Measurements from ENCODE around the gene MANSC4.

The MANSC4 gene

DNA sequence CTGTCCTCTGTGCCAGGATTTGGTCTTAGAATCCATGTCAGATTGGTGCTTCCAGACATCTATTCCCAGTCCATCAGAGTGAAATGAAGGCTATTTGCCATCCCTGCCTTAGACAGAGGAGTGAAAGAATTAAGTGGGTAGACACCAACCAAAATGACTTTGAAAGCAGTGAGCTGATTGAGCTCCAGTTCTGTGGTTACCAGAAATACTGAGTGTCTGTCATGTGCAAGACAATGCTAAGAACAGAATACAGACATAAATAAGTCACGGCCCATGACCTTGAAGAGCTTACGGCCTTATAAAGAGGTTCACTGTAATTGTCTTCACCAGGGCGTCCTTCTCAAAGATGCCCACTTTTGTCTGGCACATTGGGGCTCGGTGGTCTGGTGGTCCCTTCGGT lies 21.6 kb upstream of the MANSC4 start:
- Histone ChIP-seq H3K4me1 (ENCODE audit: control insufficient read depth, insufficient read depth, low read length) (no peaks in the 10 kb centered on the region), H3K4me3 (ENCODE audit: low read length) (no peak overlapping the region), H3K27ac (ENCODE audit: low read length) (no peak overlapping the region)

DNA sequence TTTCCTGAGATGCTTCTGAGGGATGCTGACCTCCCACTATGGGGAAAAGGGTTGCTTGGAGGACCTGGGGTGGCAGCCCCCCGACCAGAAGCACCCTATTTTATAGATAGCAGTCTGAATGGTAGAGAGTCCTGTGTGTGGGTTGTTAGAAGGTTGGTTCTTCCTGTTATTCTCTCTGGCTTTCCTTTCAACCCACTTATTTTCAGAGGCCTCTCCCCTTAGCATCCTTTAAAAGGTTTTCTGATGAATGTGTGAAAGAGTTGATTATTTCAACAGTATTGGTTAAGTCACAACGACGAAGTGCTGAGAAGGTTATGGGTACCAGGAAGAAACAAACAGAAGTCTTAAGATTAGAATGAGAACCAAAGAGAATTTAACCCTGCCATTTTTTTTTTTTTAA lies 20.8 kb upstream of the MANSC4 start:
- Histone ChIP-seq H3K4me1 (ENCODE audit: control insufficient read depth, insufficient read depth, low read length) (no peaks in the 10 kb centered on the region), H3K36me3 (ENCODE audit: control insufficient read depth, insufficient read depth, low read length) (peaks cover 7% of the 10 kb centered on the region; the same call in 1 of the 2 replicates)
- no CpG with 5 or more reads among the region's 3 CpGs for WGBS (ENCODE audit: insufficient coverage, insufficient read length)

More for the DNA sequence above, 21.6 kb upstream of the MANSC4 start:
- Histone ChIP-seq H3K9me3 (ENCODE audit: control insufficient read depth, insufficient read depth, low read length) (no peaks in the 10 kb centered on the region), H3K27me3 (ENCODE audit: control insufficient read depth, insufficient read depth, low read length) (no peaks in the 10 kb centered on the region), H3K36me3 (ENCODE audit: control insufficient read depth, insufficient read depth, low read length) (peaks cover 7% of the 10 kb centered on the region; the same call in 1 of the 2 replicates)
- no peak for DNase-seq (ENCODE audit: low read depth, low spot score)
- no CpG with 5 or more reads among the region's 5 CpGs for WGBS (ENCODE audit: insufficient coverage, insufficient read length)

DNA sequence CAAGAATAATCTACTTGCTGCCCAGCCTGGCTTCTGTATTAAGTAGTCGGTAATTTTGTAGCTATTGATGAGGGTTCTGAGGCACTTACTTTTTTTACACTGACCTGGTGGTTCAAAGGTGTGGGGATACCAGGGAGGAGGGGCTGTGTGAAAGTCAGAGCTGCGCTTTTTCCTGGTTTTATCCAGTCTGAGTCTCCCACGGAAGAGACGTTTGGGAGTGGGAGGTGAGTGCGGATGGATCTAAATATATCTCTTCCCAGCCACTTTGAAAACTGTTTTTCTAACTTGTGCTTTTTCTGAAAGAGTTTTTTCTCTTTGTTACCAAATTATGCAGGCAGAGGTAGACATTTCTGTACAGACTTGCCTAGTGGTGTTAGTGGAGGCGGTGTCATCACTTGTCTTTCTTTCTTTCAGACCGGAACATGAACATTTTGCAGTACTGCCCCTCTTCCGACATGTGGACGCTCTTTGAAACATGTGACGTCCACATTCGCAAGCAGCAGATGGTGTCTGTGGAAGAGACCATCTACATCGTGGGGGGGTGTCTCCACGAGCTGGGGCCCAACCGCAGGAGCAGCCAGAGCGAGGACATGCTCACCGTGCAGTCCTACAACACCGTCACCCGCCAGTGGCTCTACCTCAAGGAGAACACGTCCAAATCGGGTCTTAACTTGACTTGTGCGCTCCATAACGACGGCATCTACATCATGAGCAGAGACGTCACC lies 17.4 kb upstream of the MANSC4 start:
- H3K36me3 ChIP-seq (ENCODE audit: control insufficient read depth, insufficient read depth, low read length): peaks cover 12% of the 10 kb centered on the region; the same call in 1 of the 2 replicates
- no peaks in the 10 kb centered on the region for H3K9me3 ChIP-seq (ENCODE audit: control insufficient read depth, insufficient read depth, low read length)
- H3K4me1 ChIP-seq (ENCODE audit: control insufficient read depth, insufficient read depth, low read length): no peaks in the 10 kb centered on the region
- DNase-seq (ENCODE audit: low read depth, low spot score): no peak
- no CpG with 5 or more reads among the region's 24 CpGs for WGBS (ENCODE audit: insufficient coverage, insufficient read length)
- no peak overlapping the region for H3K27ac ChIP-seq (ENCODE audit: low read length)
- no peaks in the 10 kb centered on the region for H3K27me3 ChIP-seq (ENCODE audit: control insufficient read depth, insufficient read depth, low read length)
- no peak overlapping the region for H3K4me3 ChIP-seq (ENCODE audit: low read length)

More for the DNA sequence above, 20.8 kb upstream of the MANSC4 start:
- Histone ChIP-seq H3K27me3 (ENCODE audit: control insufficient read depth, insufficient read depth, low read length) (no peaks in the 10 kb centered on the region), H3K4me3 (ENCODE audit: low read length) (no peak overlapping the region), H3K27ac (ENCODE audit: low read length) (no peak overlapping the region), H3K9me3 (ENCODE audit: control insufficient read depth, insufficient read depth, low read length) (no peaks in the 10 kb centered on the region)
- DNase-seq (ENCODE audit: low read depth, low spot score): no peak

DNA sequence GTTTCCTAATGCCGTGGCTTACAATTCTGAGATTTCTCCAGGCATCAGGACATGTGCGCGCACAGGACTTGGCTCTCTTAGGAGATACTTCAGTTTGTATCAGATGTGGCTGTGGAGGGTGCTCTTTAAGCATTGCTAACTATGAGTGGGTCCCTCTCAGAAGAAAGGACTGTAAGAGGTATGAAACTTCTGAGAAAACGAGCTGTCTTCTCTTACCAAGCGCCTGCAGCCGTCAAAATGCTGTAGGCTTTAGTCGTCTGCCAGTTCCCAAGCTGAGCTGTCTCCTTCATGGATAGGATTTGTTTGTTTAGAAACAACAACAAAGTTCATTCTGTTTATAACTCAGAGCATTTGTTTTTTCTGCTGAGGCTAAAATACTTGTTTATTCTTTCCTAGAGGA lies 16.1 kb upstream of the MANSC4 start:
- H3K27me3 ChIP-seq (ENCODE audit: control insufficient read depth, insufficient read depth, low read length): no peaks in the 10 kb centered on the region
- H3K36me3 ChIP-seq (ENCODE audit: control insufficient read depth, insufficient read depth, low read length): peaks cover 12% of the 10 kb centered on the region; the same call in 1 of the 2 replicates
- DNase-seq (ENCODE audit: low read depth, low spot score): no peak
- no peak overlapping the region for H3K27ac ChIP-seq (ENCODE audit: low read length)
- no peak overlapping the region for H3K4me3 ChIP-seq (ENCODE audit: low read length)
- H3K4me1 ChIP-seq (ENCODE audit: control insufficient read depth, insufficient read depth, low read length): no peaks in the 10 kb centered on the region
- WGBS (ENCODE audit: insufficient coverage, insufficient read length): no CpG with 5 or more reads among the region's 7 CpGs
- H3K9me3 ChIP-seq (ENCODE audit: control insufficient read depth, insufficient read depth, low read length): no peaks in the 10 kb centered on the region

DNA sequence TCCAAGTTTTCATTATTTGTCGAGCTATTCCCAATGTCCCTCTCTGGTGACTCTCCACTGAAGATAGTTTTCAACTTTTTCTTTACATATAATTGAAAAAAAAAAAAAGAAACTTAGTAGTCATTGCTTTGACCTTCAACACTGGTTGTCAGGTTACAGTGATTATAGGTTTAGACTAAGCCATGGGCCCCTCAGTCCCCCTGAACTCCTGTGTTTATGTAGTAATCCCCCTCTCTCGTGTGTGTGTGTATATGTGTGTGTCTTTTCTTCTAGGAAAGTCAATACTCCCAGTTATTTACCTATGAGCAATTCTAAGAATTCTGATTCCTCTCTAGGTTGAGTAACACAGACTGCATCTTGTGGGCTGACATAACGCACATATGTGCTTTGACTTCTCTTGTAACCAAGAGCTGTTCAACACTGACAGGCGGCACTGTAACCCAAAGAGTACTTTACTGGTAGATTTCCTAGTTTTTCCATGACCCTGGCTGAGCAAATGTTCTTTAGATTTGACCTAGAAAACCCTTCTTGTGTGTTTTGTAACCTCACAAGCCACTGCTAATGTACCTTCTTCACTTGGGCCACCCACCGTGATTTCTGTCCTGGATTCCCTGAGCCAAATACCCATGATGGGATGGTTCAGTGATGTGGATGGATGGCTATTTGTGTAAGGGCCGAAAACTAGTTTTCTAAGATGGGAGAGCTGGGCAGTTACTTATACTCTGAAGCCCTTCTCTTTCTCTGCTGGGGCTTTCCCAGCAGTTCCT lies 15.0 kb upstream of the MANSC4 start:
- Histone ChIP-seq H3K36me3 (ENCODE audit: control insufficient read depth, insufficient read depth, low read length) (peaks cover 12% of the 10 kb centered on the region; the same call in 1 of the 2 replicates), H3K27ac (ENCODE audit: low read length) (no peak overlapping the region), H3K9me3 (ENCODE audit: control insufficient read depth, insufficient read depth, low read length) (no peaks in the 10 kb centered on the region), H3K4me3 (ENCODE audit: low read length) (no peak overlapping the region), H3K4me1 (ENCODE audit: control insufficient read depth, insufficient read depth, low read length) (no peaks in the 10 kb centered on the region), H3K27me3 (ENCODE audit: control insufficient read depth, insufficient read depth, low read length) (no peaks in the 10 kb centered on the region)
- no peak for DNase-seq (ENCODE audit: low read depth, low spot score)
- no CpG with 5 or more reads among the region's 6 CpGs for WGBS (ENCODE audit: insufficient coverage, insufficient read length)

DNA sequence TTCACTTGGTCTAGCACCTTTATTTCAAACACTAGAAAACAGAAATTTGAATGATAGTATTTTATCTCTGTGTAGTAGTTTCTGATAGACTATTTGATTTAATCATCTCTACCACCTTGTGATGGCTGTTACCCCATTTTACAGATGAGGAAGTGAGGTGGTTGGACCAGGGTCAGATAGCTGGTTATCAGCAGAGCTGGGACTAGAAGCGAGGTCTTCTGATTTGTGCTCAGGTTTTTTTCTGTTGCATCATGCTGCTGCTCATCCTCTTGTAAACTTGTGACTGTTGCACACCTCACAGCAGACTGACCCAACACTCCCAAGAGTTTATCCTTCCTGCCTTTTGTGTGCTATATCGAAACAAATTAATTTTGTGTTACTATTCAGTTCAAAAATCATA lies 10.1 kb upstream of the MANSC4 start:
- H3K27me3 ChIP-seq (ENCODE audit: control insufficient read depth, insufficient read depth, low read length): no peaks in the 10 kb centered on the region
- no peaks in the 10 kb centered on the region for H3K9me3 ChIP-seq (ENCODE audit: control insufficient read depth, insufficient read depth, low read length)
- no peak overlapping the region for H3K4me3 ChIP-seq (ENCODE audit: low read length)
- no peaks in the 10 kb centered on the region for H3K4me1 ChIP-seq (ENCODE audit: control insufficient read depth, insufficient read depth, low read length)
- no CpG with 5 or more reads among the region's 2 CpGs for WGBS (ENCODE audit: insufficient coverage, insufficient read length)
- H3K36me3 ChIP-seq (ENCODE audit: control insufficient read depth, insufficient read depth, low read length): peaks cover 4% of the 10 kb centered on the region; the same call in 1 of the 2 replicates
- no peak overlapping the region for H3K27ac ChIP-seq (ENCODE audit: low read length)
- DNase-seq (ENCODE audit: low read depth, low spot score): no peak

DNA sequence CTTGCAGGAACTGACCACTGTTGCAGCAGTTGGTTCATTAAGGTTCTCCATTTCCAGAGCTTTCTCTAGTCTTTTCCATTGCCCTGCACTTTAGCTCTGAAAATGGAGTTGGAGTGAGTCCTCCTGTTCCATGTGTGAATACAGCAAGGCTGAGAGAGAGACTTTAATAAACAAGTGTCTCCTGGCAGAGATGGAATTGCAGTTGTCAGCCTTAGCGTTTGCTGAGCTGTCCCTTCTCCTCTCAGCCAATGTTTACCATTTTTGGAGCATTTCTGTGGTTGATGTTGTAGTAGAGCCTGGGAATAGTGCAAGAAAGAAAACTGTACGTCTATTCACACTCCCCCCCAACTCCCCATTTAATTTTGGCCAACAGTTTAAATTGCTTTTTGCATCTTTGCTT lies 7.5 kb upstream of the MANSC4 start:
- Histone ChIP-seq H3K27me3 (ENCODE audit: control insufficient read depth, insufficient read depth, low read length) (no peaks in the 10 kb centered on the region), H3K4me1 (ENCODE audit: control insufficient read depth, insufficient read depth, low read length) (no peaks in the 10 kb centered on the region), H3K36me3 (ENCODE audit: control insufficient read depth, insufficient read depth, low read length) (no peaks in the 10 kb centered on the region; the same call in 1 of the 2 replicates), H3K4me3 (ENCODE audit: low read length) (no peak overlapping the region), H3K27ac (ENCODE audit: low read length) (no peak overlapping the region), H3K9me3 (ENCODE audit: control insufficient read depth, insufficient read depth, low read length) (no peaks in the 10 kb centered on the region)
- DNase-seq (ENCODE audit: low read depth, low spot score): no peak
- no CpG with 5 or more reads among the region's 2 CpGs for WGBS (ENCODE audit: insufficient coverage, insufficient read length)

DNA sequence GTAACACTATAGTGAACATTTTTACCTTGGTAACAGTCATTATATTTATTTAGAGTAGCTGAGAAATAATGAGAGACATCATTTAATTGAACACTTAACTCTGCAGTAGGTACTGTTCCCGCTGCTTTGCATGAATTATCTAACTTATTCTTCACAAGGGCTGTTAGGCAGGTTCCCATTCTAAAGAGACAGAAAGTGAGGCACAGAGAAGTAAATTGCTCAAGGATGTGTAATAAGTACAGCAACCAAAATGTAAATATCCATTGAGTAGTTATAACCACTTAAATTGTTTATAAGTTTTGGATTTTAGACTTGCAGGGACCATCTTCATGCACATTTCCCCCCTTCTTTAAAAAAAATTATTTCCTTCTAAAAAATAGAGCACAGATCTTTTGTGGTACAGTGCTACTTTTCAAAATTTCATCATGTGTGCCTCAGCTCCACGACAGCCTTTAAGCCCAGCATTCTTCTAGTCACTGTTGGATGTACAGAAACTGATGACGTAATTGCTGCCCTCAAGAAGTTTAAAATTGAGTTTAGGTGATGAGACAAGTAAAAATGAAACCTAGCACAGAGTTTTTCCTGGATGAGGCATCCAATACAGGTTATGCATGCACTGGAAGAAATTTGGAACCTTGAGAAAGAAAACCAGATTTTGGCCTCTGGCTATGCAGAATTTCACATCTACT lies 6.0 kb upstream of the MANSC4 start:
- H3K9me3 ChIP-seq (ENCODE audit: control insufficient read depth, insufficient read depth, low read length): no peaks in the 10 kb centered on the region
- H3K4me3 ChIP-seq (ENCODE audit: low read length): no peak overlapping the region
- H3K27ac ChIP-seq (ENCODE audit: low read length): no peak overlapping the region
- H3K4me1 ChIP-seq (ENCODE audit: control insufficient read depth, insufficient read depth, low read length): no peaks in the 10 kb centered on the region; the same call in 1 of the 2 replicates
- no peak for DNase-seq (ENCODE audit: low read depth, low spot score)
- H3K36me3 ChIP-seq (ENCODE audit: control insufficient read depth, insufficient read depth, low read length): no peaks in the 10 kb centered on the region
- whole genome bisulfite sequencing (ENCODE audit: insufficient coverage, insufficient read length): no CpG with 5 or more reads among the region's 3 CpGs
- no peaks in the 10 kb centered on the region for H3K27me3 ChIP-seq (ENCODE audit: control insufficient read depth, insufficient read depth, low read length)

DNA sequence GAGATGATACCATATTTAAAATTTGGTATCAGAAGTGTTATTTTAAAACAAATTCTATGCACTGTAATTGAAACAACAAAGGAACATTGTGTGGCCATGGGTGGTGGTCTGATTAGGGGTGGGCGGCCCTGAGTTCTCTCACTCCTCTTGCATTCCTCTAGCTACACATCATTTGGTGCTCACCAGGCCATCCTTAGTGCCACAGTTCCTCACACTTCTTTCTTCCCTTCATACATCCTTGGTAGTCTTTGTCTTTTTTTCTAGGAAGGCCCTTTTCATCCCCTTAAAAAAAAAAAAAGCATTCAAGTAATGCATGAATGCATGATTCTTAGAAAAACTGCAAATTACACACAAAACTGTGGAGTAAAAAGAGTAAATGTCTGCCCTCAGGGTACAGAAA lies 2.4 kb upstream of the MANSC4 start:
- Histone ChIP-seq H3K9me3 (ENCODE audit: control insufficient read depth, insufficient read depth, low read length) (no peaks in the 10 kb centered on the region), H3K36me3 (ENCODE audit: control insufficient read depth, insufficient read depth, low read length) (no peaks in the 10 kb centered on the region), H3K4me1 (ENCODE audit: control insufficient read depth, insufficient read depth, low read length) (peaks cover 1% of the 10 kb centered on the region; the same call in 1 of the 2 replicates), H3K27me3 (ENCODE audit: control insufficient read depth, insufficient read depth, low read length) (no peaks in the 10 kb centered on the region), H3K4me3 (ENCODE audit: low read length) (no peak overlapping the region), H3K27ac (ENCODE audit: low read length) (no peak overlapping the region)
- no CpG with 5 or more reads among the region's 1 CpG for WGBS (ENCODE audit: insufficient coverage, insufficient read length)
- no peak for DNase-seq (ENCODE audit: low read depth, low spot score)

DNA sequence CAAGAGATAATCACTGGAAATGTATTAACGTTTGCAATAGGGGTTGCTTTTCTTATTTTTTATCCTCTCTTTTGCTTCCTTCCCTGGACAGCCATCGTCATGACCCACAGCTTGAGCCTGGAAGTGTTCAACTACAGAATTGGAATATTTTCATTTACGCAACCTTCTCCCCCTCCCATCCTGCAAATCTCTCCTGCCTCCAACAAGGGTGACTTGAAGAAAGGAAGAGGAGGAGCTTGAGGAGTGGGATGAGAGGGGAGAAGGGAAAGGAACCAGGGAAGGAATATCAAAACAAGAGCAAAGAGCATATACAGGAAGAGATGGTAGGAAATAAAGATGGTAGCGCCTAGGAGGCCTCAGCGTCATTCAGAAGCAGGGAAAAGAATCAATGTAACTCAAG lies 1.6 kb upstream of the MANSC4 start:
- no peak overlapping the region for H3K27ac ChIP-seq (ENCODE audit: low read length)
- no CpG with 5 or more reads among the region's 5 CpGs for WGBS (ENCODE audit: insufficient coverage, insufficient read length)

More for the DNA sequence above, 1.6 kb upstream of the MANSC4 start:
- no peaks in the 10 kb centered on the region for H3K27me3 ChIP-seq (ENCODE audit: control insufficient read depth, insufficient read depth, low read length)
- H3K4me3 ChIP-seq (ENCODE audit: low read length): no peak overlapping the region
- H3K9me3 ChIP-seq (ENCODE audit: control insufficient read depth, insufficient read depth, low read length): no peaks in the 10 kb centered on the region
- DNase-seq (ENCODE audit: low read depth, low spot score): no peak
- no peaks in the 10 kb centered on the region for H3K36me3 ChIP-seq (ENCODE audit: control insufficient read depth, insufficient read depth, low read length)
- peaks cover 1% of the 10 kb centered on the region; the same call in 1 of the 2 replicates for H3K4me1 ChIP-seq (ENCODE audit: control insufficient read depth, insufficient read depth, low read length)
